Activated naive CD8-positive, alpha-beta T cell treated with anti-CD3 and anti-CD28 coated beads for 36 hours (primary cell): ENCODE results near the gene SLC22A23. TPM values are rescaled to one million over a fixed set of nuclear protein-coding genes. Genes with fewer than 3 reads are reported as not detected.

Experiments used
- DNase-seq: peaks from one replicate; pipeline ENCODE4 v3.0.0; 2021
- H3K27ac Mint-ChIP-seq: one replicate; pipeline ENCODE4 v1.8.0; 2022; ENCODE audit warnings: mild to moderate bottlenecking, moderate library complexity, mixed read lengths
- H3K27me3 Mint-ChIP-seq: one replicate; pipeline ENCODE4 v1.8.0; 2022; ENCODE audit warnings: mild to moderate bottlenecking, mixed read lengths
- H3K36me3 Mint-ChIP-seq: one replicate; pipeline ENCODE4 v1.8.0; 2021; ENCODE audit warnings: mild to moderate bottlenecking, mixed read lengths
- H3K4me1 Mint-ChIP-seq: one replicate; pipeline ENCODE4 v1.8.0; 2021; ENCODE audit warnings: mixed read lengths
- H3K4me3 Mint-ChIP-seq: one replicate; pipeline ENCODE4 v1.8.0; 2022; ENCODE audit warnings: mild to moderate bottlenecking, moderate library complexity, mixed read lengths
- H3K9me3 Mint-ChIP-seq: one replicate; pipeline ENCODE4 v1.8.0; 2022; ENCODE audit warnings: mixed read lengths
- total RNA-seq, 2 experiments: library from RNA; stranded (reverse); gene quantifications; one replicate each; pipeline ENCODE4 v1.2.3, GENCODE V29; 2021

The SLC22A23 gene
- total RNA-seq, 2 experiments from 2014 or later, result 0.24 to 0.41 TPM

- no peak overlapping the region for H3K4me3 Mint-ChIP-seq
- no peaks in the 10 kb centered on the region for H3K9me3 Mint-ChIP-seq
- no peaks in the 10 kb centered on the region for H3K36me3 Mint-ChIP-seq
- DNase-seq, result no peak
- peaks cover 27% of the 10 kb centered on the region for H3K27me3 Mint-ChIP-seq
- H3K4me1 Mint-ChIP-seq, result peaks cover 10% of the 10 kb centered on the region
- H3K27ac Mint-ChIP-seq, result no peak overlapping the region
Observed at GRCh38 chr6:3456395-3456897, 404 bp downstream of the SLC22A23 start.

GRCh38 chr6:3455569-3456394 is 1.1 kb downstream of the SLC22A23 start:
- Mint-ChIP-seq H3K4me3 (peak overlapping the region; percentile 33), H3K9me3 (no peaks in the 10 kb centered on the region), H3K4me1 (peaks cover 6% of the 10 kb centered on the region), H3K36me3 (no peaks in the 10 kb centered on the region), H3K27ac (no peak overlapping the region), H3K27me3 (peaks cover 27% of the 10 kb centered on the region)
- peak; percentile 8 for DNase-seq

DNA sequence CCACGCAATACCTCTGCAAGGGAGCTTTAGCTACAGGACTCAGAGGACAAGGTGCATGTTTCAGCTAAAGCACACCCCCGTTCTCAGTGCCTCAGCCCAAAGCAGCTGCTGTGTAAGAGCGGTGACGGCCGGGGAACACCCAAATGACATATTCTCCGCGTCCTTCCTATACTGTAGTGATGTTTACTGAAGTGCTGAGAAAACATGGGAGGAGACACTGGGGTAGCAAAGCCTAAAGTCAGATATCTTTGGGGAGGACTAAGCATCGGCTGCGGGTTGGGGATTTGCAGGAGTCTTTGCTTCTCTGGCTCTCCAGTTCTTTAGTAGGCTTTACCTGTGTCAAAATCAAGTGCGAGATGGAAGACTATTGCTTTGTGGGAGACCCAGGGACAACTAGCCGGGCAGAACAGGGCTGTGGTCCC is 1.7 kb downstream of the SLC22A23 start:
- Mint-ChIP-seq H3K9me3 (no peaks in the 10 kb centered on the region), H3K4me3 (no peak overlapping the region), H3K36me3 (no peaks in the 10 kb centered on the region), H3K27me3 (peaks cover 27% of the 10 kb centered on the region), H3K27ac (no peak overlapping the region), H3K4me1 (peaks cover 4% of the 10 kb centered on the region)
- DNase-seq, result peak; percentile 6

- no peak for DNase-seq
- Mint-ChIP-seq H3K36me3 (no peaks in the 10 kb centered on the region), H3K27me3 (peaks cover 21% of the 10 kb centered on the region), H3K9me3 (no peaks in the 10 kb centered on the region), H3K4me3 (no peak overlapping the region), H3K4me1 (peaks cover 9% of the 10 kb centered on the region), H3K27ac (no peak overlapping the region)
Observed at GRCh38 chr6:3454273-3455010, 2.4 kb downstream of the SLC22A23 start.

GRCh38 chr6:3453413-3454272 is 3.2 kb downstream of the SLC22A23 start:
- peaks cover 16% of the 10 kb centered on the region for H3K4me1 Mint-ChIP-seq
- H3K27ac Mint-ChIP-seq, result no peak overlapping the region
- no peak for DNase-seq
- H3K36me3 Mint-ChIP-seq, result no peaks in the 10 kb centered on the region
- H3K27me3 Mint-ChIP-seq, result peaks cover 13% of the 10 kb centered on the region
- H3K9me3 Mint-ChIP-seq, result no peaks in the 10 kb centered on the region
- no peak overlapping the region for H3K4me3 Mint-ChIP-seq

- Mint-ChIP-seq H3K4me3 (no peak overlapping the region), H3K27ac (no peak overlapping the region), H3K36me3 (no peaks in the 10 kb centered on the region), H3K4me1 (peaks cover 12% of the 10 kb centered on the region), H3K9me3 (no peaks in the 10 kb centered on the region), H3K27me3 (no peaks in the 10 kb centered on the region)
- no peak for DNase-seq
Observed at GRCh38 chr6:3451498-3451897, 5.4 kb downstream of the SLC22A23 start.

- no peaks in the 10 kb centered on the region for H3K9me3 Mint-ChIP-seq
- H3K27me3 Mint-ChIP-seq, result no peaks in the 10 kb centered on the region
- H3K27ac Mint-ChIP-seq, result no peak overlapping the region
- peaks cover 12% of the 10 kb centered on the region for H3K4me1 Mint-ChIP-seq
- no peak for DNase-seq
- H3K4me3 Mint-ChIP-seq, result no peak overlapping the region
- no peaks in the 10 kb centered on the region for H3K36me3 Mint-ChIP-seq
Observed at GRCh38 chr6:3450888-3451287, 6.0 kb downstream of the SLC22A23 start.

DNA sequence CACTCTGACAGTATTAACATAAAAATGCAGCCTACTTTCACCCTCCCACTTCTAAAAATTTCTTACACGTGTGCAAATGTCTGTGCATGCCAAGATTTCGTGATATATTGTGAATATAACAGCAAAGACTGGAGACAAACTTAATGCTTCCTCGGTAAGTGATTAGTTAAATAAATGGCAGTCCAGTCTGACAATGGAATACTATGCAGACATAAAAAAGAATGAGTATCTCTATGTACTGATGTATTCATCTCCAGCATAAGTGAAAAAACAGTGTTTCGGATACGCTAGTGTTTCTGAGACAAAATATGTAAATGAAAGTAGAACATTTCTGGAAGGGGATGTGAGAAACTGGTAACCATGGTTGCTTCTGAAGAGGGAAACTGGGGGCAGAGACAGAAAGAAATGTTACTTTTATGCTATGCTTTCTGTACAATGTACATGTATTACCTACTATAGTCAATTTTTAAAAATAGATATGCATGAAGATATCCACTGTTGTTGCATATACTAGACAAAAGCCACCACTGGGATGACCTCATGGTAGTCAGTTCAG is 7.0 kb downstream of the SLC22A23 start:
- Mint-ChIP-seq H3K4me1 (peaks cover 12% of the 10 kb centered on the region), H3K9me3 (no peaks in the 10 kb centered on the region), H3K27ac (no peak overlapping the region), H3K36me3 (no peaks in the 10 kb centered on the region), H3K27me3 (no peaks in the 10 kb centered on the region), H3K4me3 (no peak overlapping the region)
- no peak for DNase-seq

DNA sequence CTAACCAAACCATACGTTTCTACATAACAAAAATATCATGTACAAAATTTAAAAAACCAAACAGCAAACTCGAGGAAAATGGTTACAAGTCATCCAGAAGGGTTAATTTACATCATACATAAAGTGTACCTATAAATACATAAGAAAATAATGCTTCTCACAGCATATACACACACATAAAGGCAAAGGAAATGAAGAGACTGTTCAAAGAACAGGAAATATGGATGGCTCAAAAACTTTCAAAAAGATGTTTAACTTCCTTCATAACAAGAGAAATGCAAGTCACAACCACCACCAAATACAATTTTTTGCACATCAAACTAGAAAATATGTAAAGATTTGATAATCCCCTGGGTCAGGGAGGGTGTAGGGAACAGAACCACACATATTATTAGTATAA is 7.5 kb downstream of the SLC22A23 start:
- H3K36me3 Mint-ChIP-seq, result no peaks in the 10 kb centered on the region
- H3K4me3 Mint-ChIP-seq, result no peak overlapping the region
- no peak for DNase-seq
- no peaks in the 10 kb centered on the region for H3K27me3 Mint-ChIP-seq
- H3K9me3 Mint-ChIP-seq, result no peaks in the 10 kb centered on the region
- no peak overlapping the region for H3K27ac Mint-ChIP-seq
- H3K4me1 Mint-ChIP-seq, result peaks cover 12% of the 10 kb centered on the region

- Mint-ChIP-seq H3K4me3 (no peak overlapping the region), H3K36me3 (no peaks in the 10 kb centered on the region), H3K9me3 (no peaks in the 10 kb centered on the region), H3K4me1 (peaks cover 12% of the 10 kb centered on the region), H3K27me3 (no peaks in the 10 kb centered on the region), H3K27ac (no peak overlapping the region)
- DNase-seq, result no peak
Observed at GRCh38 chr6:3447005-3447404, 9.8 kb downstream of the SLC22A23 start.

DNA sequence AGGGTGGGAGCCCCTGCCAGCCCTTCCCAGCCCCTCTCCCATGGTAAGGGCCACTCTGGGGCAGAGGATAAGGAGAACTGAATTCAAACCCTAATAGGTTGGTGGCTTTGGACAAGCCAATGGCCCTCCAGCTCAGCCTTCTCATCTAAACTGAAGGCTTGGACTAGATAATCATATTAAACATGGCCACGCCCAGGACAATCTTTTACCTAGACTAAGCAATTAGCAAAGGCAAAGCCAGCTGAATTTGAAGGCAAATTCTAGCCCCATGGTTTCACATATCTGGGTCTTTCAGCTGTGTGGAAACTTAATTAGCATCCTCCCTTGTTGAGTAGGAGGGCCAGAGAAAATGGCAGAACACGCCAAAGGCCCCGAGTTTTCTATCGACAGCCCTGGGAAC is 10.7 kb downstream of the SLC22A23 start:
- no peaks in the 10 kb centered on the region for H3K36me3 Mint-ChIP-seq
- DNase-seq, result no peak
- H3K4me1 Mint-ChIP-seq, result peaks cover 12% of the 10 kb centered on the region
- H3K27ac Mint-ChIP-seq, result no peak overlapping the region
- H3K9me3 Mint-ChIP-seq, result no peaks in the 10 kb centered on the region
- H3K27me3 Mint-ChIP-seq, result no peaks in the 10 kb centered on the region
- H3K4me3 Mint-ChIP-seq, result no peak overlapping the region

DNA sequence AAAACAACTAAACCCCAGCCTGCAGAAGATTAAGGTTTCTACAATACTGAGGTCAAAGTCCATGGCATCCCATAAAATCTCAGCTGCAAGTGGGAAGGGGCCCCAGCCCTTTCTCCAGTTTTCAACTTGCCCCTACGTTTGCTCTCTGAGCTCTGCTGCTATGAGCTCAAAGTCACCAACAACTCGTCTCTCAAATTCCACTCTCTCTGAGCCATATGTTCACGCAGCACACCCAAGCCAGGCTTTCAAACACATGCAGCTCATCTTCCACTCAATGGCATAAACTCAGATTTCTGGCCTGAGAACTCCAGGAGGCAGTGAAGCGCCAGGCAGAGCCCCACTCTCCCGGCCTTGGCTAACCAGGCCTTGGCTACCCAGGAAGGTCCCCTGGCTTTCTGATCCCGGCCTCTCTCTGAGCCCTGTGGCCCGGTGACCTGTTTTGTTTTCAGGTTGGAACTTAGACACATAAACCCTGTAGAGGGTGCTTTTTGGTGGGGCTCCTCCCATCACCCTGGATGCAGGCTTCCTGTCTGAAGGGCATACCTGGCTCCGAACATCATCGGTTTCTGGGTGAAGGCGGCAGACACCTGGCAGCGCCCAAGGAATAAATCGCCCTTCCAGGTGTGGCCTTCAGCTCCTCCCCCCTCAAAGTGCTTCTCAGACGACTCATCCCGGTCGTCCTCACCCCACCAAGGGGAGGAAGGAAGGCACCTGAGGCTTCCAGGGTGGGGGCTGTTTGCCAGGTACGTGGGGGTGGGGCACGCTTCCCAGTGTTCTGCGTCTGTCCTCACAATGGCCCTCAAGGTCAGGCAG is 12.4 kb downstream of the SLC22A23 start:
- no peaks in the 10 kb centered on the region for H3K9me3 Mint-ChIP-seq
- H3K27ac Mint-ChIP-seq, result no peak overlapping the region
- H3K36me3 Mint-ChIP-seq, result no peaks in the 10 kb centered on the region
- no peak for DNase-seq
- H3K27me3 Mint-ChIP-seq, result no peaks in the 10 kb centered on the region
- peaks cover 8% of the 10 kb centered on the region for H3K4me1 Mint-ChIP-seq
- H3K4me3 Mint-ChIP-seq, result no peak overlapping the region

DNA sequence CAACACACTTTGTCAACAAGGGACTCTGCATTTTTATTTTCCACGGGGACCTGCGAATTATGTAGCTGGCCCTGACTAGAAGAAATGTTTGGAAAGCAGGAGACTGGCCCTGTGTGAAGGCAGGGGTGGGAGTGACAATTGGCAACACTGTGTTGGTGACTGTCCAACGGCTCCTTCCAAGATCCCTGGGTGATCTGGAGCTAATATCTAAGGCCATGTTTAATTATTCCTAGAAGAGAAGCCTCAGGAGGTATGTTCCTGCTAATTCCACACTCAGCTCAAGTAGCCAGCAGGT is 13.7 kb downstream of the SLC22A23 start:
- DNase-seq, result no peak
- H3K27ac Mint-ChIP-seq, result no peak overlapping the region
- no peak overlapping the region for H3K4me3 Mint-ChIP-seq
- no peaks in the 10 kb centered on the region for H3K4me1 Mint-ChIP-seq
- no peaks in the 10 kb centered on the region for H3K27me3 Mint-ChIP-seq
- no peaks in the 10 kb centered on the region for H3K9me3 Mint-ChIP-seq
- no peaks in the 10 kb centered on the region for H3K36me3 Mint-ChIP-seq
